ENCODE results near the gene SLC5A9.
"Not testable (repeated sequence)": the region's sequence is repeated elsewhere in the genome, so short reads cannot be mapped to it uniquely, and the experiment has no call there.

Gene SLC5A9

DNA sequence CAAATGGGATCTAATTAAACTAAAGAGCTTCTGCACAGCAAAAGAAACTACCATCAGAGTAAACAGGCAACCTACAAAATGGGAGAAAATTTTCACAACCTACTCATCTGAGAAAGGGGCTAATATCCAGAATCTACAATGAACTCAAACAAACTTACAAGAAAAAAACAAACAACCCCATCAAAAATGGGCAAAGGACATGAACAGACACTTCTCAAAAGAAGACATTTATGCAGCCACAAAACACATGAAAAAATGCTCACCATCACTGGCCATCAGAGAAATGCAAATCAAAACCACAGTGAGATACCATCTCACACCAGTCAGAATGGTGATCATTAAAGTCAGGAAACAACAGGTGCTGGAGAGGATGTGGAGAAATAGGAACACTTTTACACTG is 59.8 kb downstream of the SLC5A9 start:
- peaks cover 38% of the 10 kb centered on the region for H3K9me3 Mint-ChIP-seq
- not testable (repeated sequence) for H3K27me3 Mint-ChIP-seq

DNA sequence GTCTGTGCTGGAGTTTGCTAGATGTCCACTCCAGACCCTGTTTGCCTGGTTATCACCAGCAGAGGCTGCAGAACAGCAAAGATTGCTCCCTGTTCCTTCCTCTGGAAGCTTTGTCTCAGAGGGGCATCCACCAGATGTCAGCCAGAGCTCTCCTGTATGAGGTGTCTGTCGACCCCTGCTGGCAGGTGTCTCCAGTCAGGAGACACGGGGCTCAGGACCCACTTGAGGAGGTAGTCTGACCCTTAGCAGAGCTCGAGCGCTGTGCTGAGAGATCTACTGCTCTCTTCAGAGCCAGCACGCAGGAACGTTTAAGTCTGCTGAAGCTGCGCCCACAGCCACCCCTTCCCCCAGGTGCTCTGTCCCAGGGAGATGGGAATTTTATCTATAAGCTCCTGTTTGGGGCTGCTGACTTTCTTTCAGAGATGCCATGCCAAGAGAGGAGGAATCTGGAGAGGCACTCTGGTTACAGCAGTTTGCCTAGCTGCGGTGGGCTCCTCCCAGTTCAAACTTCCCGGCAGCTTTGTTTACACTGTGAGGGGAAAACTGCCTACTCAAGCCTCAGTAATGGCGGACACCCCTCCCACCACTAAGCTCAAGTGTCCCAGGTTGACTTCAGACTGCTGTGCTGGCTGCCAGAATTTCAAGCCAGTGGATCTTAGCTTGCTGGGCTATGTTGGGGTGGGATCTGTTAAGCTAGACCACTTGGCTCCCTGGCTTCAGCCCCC is 62.3 kb downstream of the SLC5A9 start:
- H3K27ac Mint-ChIP-seq; H3K27me3 Mint-ChIP-seq; intact Hi-C loops (cut with micrococcal nuclease); H3K4me1 Mint-ChIP-seq (ENCODE audit: low read depth); H3K4me3 Mint-ChIP-seq; H3K36me3 Mint-ChIP-seq (ENCODE audit: low read depth): not testable (repeated sequence)
- H3K9me3 Mint-ChIP-seq = peaks cover 20% of the 10 kb centered on the region

More for the DNA sequence above, 59.8 kb downstream of the SLC5A9 start:
- H3K4me3 Mint-ChIP-seq; H3K4me1 Mint-ChIP-seq (ENCODE audit: low read depth); H3K27ac Mint-ChIP-seq; H3K36me3 Mint-ChIP-seq (ENCODE audit: low read depth); intact Hi-C loops (cut with micrococcal nuclease): not testable (repeated sequence)

DNA sequence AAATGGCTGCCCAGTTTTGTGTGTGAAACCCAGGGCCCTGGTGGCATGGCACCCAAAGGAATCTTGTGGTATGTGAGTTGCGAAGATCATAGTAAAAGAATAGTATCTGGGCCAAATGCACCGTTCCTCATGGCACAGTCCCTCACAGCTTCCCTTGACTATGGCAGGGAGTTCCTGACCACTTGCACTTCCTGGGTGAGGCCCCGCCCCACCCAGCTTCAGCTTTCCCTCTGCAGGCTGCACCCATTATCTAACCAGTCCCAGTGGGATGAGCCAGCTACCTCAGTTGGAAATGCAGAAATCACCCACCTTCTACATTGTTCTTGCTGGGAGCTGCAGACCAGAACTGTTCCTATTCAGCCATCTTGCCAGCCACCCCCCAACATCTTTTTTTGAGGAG is 63.0 kb downstream of the SLC5A9 start:
- Mint-ChIP-seq H3K9me3 (peaks cover 20% of the 10 kb centered on the region), H3K27ac (no peak overlapping the region), H3K36me3 (ENCODE audit: low read depth) (no peaks in the 10 kb centered on the region), H3K4me3 (no peak overlapping the region), H3K27me3 (no peaks in the 10 kb centered on the region), H3K4me1 (ENCODE audit: low read depth) (peaks cover 7% of the 10 kb centered on the region)
- intact Hi-C loops (cut with micrococcal nuclease) = no loop called here

- H3K4me1 Mint-ChIP-seq (ENCODE audit: low read depth) = peaks cover 11% of the 10 kb centered on the region
- intact Hi-C loops (cut with micrococcal nuclease) = no loop called here
- H3K36me3 Mint-ChIP-seq (ENCODE audit: low read depth) = no peaks in the 10 kb centered on the region
- no peak overlapping the region for H3K27ac Mint-ChIP-seq
- peaks cover 10% of the 10 kb centered on the region for H3K9me3 Mint-ChIP-seq
- no peak overlapping the region for H3K4me3 Mint-ChIP-seq
- H3K27me3 Mint-ChIP-seq = no peaks in the 10 kb centered on the region
Measured at GRCh38 chr1:48291421-48291820, 68.9 kb downstream of the SLC5A9 start.

DNA sequence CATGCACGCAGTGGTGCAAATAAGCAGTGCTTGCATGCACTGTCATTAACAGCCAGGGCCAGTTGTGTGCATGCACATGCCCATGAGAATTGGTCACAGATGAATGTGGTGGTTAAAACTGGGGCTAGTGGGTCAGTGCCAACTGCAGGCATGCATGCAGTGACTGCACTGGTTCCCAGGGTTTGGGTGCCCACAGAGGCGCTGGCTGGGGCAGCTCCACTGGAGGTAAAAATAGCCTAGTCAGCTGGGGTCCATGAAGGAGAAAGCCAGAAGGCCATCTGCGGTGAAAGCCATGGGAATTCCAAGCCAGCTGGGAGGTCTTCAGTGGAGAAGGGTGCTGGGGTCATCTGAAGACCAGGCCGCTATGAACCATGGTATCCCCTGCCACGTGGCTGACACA is 70.2 kb downstream of the SLC5A9 start:
- H3K27ac Mint-ChIP-seq = no peak overlapping the region
- H3K4me3 Mint-ChIP-seq = no peak overlapping the region
- no peaks in the 10 kb centered on the region for H3K27me3 Mint-ChIP-seq
- H3K9me3 Mint-ChIP-seq = peaks cover 10% of the 10 kb centered on the region
- H3K36me3 Mint-ChIP-seq (ENCODE audit: low read depth) = no peaks in the 10 kb centered on the region
- intact Hi-C loops (cut with micrococcal nuclease) = no loop called here
- peaks cover 11% of the 10 kb centered on the region for H3K4me1 Mint-ChIP-seq (ENCODE audit: low read depth)

- H3K4me1 Mint-ChIP-seq (ENCODE audit: low read depth) = peaks cover 11% of the 10 kb centered on the region
Measured at GRCh38 chr1:48294094-48294493, 71.6 kb downstream of the SLC5A9 start.

DNA sequence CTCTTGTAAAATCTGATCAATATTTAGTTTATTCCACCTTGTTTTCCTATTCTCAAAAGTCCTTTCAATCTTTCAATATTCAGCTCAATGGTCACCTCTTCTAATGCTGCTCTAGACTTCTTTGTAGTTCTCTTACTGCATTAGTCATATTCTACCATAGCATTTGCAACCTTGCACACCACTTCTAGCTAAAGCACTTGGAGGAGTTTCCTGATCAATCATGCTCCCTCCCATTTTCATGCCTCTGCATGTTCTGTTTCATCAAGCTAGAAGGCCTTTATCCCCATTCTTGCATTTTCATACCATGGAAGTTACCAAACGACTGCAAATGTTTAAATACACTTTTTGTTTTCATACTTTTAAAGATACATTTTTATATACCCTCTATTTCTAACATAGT is 72.1 kb downstream of the SLC5A9 start:
- intact Hi-C loops (cut with micrococcal nuclease) = no loop called here
- Mint-ChIP-seq H3K9me3 (peaks cover 13% of the 10 kb centered on the region), H3K27me3 (no peaks in the 10 kb centered on the region), H3K4me1 (ENCODE audit: low read depth) (peaks cover 11% of the 10 kb centered on the region), H3K4me3 (no peak overlapping the region), H3K36me3 (ENCODE audit: low read depth) (no peaks in the 10 kb centered on the region), H3K27ac (no peak overlapping the region)

More at GRCh38 chr1:48294094-48294493, 71.6 kb downstream of the SLC5A9 start:
- H3K27ac Mint-ChIP-seq; H3K27me3 Mint-ChIP-seq; H3K4me3 Mint-ChIP-seq; intact Hi-C loops (cut with micrococcal nuclease); H3K36me3 Mint-ChIP-seq (ENCODE audit: low read depth): not testable (repeated sequence)
- H3K9me3 Mint-ChIP-seq = peaks cover 10% of the 10 kb centered on the region

Data from dendritic cell treated with granulocyte-macrophage colony-stimulating factor and Interleukin-4, amounts not matched to agents 40 ng/mL and 50 ng/mL, for 4 days (primary cell).